OCI-LY3 (cell line): ENCODE measurements around the gene TMX4.

Experiments used
- EZH2phosphoT487 ChIP-seq: fragments of 200-600 bp; shearing (Covaris generic); IDR thresholded peaks from 2 replicates; pipeline ENCODE4 v1.6.1; 2018; ENCODE audit warnings: antibody characterized with exemption, mixed run types, low read depth
- TF ChIP-seq, protein P1 (sequence below): fragments of 200-600, 300-600 bp; sonication (generic); IDR thresholded peaks from 2 replicates; pipeline ENCODE4 v1.5.1; 2014; ENCODE audit warnings: antibody characterized with exemption, low read length, low read depth

GRCh38 chr20:7977709-7978108 lies 41.9 kb downstream of the TMX4 start:
- TF ChIP-seq, protein P1, sequence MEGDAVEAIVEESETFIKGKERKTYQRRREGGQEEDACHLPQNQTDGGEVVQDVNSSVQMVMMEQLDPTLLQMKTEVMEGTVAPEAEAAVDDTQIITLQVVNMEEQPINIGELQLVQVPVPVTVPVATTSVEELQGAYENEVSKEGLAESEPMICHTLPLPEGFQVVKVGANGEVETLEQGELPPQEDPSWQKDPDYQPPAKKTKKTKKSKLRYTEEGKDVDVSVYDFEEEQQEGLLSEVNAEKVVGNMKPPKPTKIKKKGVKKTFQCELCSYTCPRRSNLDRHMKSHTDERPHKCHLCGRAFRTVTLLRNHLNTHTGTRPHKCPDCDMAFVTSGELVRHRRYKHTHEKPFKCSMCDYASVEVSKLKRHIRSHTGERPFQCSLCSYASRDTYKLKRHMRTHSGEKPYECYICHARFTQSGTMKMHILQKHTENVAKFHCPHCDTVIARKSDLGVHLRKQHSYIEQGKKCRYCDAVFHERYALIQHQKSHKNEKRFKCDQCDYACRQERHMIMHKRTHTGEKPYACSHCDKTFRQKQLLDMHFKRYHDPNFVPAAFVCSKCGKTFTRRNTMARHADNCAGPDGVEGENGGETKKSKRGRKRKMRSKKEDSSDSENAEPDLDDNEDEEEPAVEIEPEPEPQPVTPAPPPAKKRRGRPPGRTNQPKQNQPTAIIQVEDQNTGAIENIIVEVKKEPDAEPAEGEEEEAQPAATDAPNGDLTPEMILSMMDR, result no peak
- no peak for TF ChIP-seq EZH2phosphoT487
